Effector CD8-positive, alpha-beta T cell (primary cell): Measurements from ENCODE around the gene C14orf39.

Experiments
- DNase-seq: peaks from one replicate; lab custom pipeline; 2025; lab: John Stamatoyannopoulos, UW
- total RNA-seq, 4 experiments: gene quantifications; one replicate each; lab custom pipeline; 2026; lab: John Stamatoyannopoulos, UW

Gene C14orf39
- 0 to 0.09 (median 0) reads per million in 4 experiments for total RNA-seq

DNA sequence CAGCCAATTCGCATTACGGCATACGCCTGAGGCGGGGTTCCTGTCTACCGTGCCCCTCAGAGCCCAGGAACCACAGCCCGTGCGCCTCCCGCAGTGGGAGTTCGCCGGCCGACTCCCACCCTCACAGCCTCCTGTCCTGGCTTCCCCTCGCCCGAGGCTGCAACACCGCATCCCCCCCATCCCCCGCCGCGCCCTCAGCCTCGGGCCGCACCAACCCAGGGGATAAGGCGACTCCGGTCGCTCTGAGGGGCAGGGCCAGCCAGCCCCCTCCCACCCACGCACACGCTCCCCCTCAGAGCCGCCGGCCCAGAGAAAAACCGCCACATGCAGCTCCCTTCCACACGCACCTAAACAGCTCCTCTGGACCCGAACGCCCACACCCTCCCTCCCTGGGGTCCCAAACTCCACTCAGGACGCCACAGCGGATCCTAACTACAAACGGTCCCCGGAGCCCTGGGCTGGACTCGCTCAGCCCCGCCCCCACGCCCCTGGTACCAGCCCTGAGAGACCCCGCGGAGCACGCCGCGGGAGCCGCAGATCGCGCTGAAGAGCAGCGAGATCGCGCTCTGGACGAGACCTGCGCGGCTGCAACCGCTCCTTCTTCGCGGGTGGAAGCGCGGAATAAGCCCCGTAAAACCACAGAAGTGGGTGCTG is at the start of gene C14orf39:
TSS of gene C14orf39 (minus strand) at position 466 of the 654 bp plus-strand sequence. CDS start 985 bp downstream, outside the sequence.
- DNase-seq = no peak

GRCh38 chr14:60532442-60532841 is 46.6 kb upstream of the C14orf39 start:
- no peak for DNase-seq

GRCh38 chr14:60515511-60516289 is 29.8 kb upstream of the C14orf39 start:
- no peak for DNase-seq

DNA sequence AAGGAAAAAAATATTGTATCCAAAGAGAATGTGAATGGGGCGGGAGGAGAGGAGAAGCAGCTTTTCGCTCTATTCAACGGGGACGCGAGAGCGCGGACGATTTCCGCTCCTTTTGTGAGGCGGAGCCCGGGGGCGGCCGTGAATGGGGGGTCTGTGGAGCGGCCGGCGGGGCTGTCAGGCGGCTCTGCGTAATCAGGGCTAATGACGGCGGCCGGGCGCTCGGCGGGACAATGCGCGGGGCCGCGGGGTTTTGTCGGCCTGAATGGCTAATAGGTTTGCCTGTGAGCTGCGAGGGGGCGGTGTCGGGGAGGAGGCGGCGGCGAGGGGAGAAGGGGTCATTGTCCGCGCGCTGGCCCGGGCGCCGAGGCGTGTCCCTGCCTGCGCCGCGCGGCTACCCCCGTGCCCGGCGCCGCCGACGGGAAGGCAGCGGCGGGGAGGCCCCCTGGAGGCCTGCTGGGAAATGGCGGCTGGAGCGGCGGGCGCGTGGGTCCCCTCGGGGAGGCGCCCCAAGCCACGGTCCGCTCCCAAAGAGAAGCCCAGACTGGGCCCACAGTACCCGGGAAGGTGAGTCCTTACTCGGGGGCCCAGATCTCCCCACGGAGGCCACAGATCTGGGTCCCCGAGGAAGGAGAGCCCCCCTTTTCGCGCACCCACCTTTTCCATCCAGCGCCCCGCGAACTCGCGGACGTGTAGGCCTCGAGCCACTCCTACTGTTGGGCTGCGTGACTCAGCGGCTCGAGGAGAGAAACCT is 29.1 kb upstream of the C14orf39 start:
- DNase-seq = no peak

DNA sequence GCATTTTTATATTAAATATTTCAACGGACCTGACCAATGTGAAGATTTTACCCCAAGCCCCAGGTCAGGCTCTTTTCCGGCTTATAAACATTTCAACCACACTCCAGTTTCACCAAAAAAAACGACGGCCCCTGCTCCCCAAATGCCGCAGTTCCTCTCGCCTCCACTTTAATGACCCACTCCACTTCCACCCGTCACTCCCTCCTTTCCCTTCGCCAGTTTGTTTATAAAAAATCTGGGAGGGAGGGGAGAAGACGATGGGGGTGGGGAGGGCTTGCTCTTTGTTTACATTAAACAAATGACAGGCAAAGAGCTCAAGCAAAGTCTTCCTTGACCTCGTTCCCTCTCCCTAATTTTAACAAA is 28.5 kb upstream of the C14orf39 start:
- no peak for DNase-seq

GRCh38 chr14:60512973-60513571 is 27.2 kb upstream of the C14orf39 start:
- DNase-seq = no peak

- no peak for DNase-seq
Observed at GRCh38 chr14:60512126-60512525, 26.3 kb upstream of the C14orf39 start.

- DNase-seq = no peak
Observed at GRCh38 chr14:60510951-60511599, 25.2 kb upstream of the C14orf39 start.

DNA sequence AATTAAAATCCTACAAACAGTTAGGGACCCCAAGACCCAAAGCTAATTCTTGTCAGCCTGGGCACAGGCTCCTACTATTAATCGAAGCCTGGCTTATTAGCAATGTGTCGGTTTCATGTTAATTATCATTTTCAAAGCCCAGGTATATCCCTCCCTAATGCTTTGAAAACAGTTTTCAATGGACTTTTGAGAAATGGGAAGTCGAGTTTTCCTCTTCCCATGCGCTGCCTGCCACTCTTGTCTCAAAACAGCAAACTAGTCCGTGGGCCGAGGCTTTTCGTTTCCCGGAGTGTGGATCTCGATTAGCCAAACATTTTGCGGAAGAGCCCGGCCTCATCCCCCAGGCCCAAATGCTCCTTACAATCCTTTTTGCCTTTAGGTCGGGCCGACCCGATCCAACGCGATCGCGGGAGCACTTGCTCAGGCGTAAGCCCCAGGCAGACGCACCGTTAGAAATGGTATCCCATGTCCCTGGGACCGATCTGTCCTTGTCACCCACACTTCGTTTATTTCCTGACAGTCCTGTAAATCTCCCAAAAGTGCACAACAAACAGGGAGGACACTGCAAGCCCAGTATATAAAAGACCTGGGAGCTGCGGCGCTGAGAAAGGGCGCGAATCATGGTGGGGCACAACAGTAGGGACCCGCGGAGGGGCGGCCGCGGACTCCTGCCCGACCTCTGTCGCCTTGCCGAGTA is 24.5 kb upstream of the C14orf39 start:
- DNase-seq = no peak

DNA sequence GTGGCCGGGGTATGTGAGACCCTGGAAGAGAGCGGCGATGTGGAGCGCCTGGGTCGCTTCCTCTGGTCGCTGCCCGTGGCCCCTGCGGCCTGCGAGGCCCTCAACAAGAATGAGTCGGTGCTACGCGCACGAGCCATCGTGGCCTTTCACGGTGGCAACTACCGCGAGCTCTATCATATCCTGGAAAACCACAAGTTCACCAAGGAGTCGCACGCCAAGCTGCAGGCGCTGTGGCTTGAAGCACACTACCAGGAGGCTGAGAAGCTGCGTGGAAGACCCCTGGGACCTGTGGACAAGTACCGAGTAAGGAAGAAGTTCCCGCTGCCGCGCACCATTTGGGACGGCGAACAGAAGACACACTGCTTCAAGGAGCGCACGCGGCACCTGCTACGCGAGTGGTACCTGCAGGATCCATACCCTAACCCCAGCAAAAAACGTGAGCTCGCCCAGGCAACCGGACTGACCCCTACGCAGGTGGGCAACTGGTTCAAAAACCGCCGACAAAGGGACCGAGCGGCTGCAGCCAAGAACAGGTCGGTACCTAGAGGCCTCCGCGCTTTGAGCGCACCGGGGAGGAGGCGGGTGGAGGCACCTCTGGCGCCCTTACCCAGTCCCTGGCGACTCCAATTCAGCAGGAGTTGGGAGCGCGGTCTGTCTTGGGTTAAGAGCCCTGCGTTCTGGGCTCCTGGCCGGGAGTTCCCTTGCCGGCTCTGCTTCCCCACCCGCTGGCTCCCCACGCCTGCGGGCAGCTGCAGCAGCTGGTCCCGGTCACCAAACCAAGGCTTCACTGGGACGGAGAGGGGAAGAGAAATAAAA is 23.8 kb upstream of the C14orf39 start:
- no peak for DNase-seq

DNA sequence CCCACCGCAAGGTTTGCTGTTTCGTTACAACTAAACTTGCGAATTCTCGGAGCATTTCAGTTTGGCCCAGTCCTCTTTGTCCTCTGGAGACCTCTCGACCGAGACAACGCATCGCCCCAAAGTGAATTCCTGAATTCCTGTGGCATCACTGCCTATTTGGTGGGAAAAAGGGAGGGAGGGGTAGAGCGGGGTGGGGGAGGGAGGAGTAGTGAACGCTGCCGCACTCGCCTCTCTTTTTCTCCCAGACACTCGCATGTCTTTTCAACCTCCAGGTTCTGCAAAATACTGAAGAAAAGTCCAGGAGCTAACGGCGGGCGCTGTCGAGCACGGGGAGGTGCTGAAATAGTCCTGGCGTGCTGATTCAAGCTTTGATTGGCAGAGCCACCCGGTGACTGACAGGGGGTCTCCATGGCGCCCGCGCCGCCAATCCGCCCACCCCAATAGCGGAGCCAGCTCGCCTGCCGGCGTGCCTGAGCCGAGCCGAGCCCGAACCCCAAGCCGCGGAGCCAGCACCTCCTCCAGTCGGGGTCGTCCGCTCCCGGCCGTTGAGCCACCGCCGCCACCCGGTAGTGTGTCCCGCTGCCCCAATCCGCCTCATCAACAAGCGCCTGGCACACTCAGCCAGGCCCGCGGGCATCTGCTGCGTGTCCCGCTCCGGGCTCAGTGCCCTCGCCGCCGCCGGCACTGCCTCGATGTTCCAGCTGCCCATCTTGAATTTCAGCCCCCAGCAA is 23.0 kb upstream of the C14orf39 start, which contains the start of gene SIX6:
TSS of gene SIX6 (plus strand) at position 440 of the 731 bp plus-strand sequence. CDS start at position 693, 253 bp downstream.
- DNase-seq = no peak

GRCh38 chr14:60508363-60508706 is 22.5 kb upstream of the C14orf39 start:
- no peak for DNase-seq

DNA sequence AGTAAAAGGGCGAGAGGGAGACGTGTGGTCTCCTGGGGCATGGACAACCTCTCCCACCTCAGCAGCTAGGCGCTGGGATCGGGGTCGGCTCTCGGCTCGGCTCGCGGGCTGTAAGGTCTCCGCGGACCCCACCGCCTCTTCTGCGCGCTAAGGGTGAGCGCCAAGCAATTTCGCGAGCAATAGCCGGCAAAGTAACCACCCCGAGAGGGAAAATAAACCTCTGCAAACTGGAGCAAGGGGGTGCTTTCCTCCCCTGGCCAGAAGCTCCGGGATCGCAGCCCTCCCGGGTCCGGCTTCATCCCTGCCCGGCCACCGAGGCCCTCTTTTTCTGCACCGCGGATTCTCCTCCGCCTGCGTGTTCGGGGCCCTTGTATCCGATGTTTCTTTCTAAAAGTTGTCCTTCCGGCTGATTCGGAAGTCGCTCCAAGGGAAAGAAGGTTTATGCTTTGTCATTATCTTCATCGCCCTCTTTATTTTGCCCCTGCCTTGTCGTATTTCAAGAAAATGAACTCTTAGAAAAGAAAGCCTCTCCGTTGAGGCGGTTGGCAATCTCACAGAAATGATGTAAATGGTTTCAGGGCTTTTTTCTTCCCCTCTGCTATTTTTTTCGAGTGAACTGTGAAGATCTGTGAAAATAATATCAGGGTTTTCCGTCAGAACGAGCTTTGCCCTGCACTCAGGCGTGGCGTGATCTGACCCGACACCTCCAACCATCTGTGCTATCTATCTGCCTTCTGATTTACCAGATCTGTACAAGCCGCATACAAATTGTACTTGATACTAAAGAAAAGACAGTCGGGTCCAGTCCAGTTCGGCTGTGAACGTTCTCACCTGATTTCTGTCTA is 21.3 kb upstream of the C14orf39 start:
- DNase-seq = no peak

DNA sequence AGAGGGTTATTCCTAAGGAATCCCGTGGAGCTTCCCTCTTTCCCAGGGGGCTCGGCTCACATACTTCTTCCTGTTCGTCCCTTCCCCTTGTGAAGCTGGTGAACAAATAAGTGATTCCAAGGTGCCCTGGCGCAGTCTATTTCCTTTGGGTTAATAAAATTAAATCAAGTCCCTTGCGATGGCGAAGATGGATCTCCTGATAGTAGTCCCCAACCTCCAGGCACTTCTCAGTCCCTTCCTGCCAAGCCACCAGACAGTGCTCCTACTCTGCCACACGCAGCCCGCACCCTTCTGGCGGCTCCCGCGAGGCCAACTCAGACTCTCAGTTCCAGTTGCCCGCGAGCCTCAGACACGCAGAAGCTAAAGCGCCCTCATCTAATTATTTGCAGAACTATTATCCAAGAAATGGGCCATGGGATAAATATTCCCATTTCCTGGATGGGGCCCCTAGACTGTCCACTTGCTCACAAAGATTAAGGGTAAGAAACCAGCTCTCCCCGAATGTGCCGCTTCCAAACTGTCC is 20.7 kb upstream of the C14orf39 start:
- DNase-seq = no peak

DNA sequence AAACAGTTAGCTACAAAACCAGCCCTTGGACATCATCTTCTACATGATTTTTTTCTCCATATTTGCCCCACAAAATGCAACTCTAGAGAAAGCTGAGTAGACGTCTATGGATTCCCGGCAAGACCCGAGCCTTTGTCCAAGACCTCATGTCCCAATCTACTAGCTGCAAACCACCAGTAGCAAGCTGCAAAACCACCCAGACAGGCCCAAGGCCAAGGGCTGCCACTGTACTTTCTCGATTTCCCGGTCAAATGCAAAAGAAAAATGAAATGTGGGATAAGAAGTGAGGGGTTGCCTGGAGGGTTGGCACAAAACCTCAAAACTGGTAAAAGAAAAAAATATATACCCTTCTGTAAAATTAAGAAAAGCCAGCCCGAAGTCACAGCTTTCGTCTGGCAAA is 20.1 kb upstream of the C14orf39 start:
- DNase-seq = no peak

DNA sequence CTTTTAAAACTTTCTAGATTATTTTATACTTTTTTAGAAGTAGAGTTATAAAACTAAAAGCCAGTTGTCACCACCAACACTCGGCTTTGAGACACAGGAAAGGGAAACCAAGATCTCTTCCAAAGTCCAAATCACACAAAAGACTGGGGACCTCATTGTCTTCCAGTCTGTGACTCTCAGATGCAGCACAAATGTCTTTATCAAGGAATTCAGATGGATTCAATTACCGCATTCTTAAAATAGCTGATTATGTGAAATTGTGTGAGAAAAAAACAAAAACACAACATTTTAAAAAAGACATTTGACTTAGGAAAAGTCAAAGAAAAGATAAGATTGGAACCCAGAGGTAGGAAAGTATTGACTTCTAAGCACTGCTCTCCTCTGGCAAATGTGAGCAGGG is 19.6 kb upstream of the C14orf39 start:
- no peak for DNase-seq

- no peak for DNase-seq
Observed at GRCh38 chr14:60502541-60502940, 16.7 kb upstream of the C14orf39 start.

GRCh38 chr14:60495946-60496345 is 10.1 kb upstream of the C14orf39 start:
- DNase-seq = no peak
